ENCODE data around the gene MCU. TPM values are rescaled to one million over a fixed set of nuclear protein-coding genes. Genes with fewer than 3 reads are reported as not detected.

Gene MCU
- total RNA-seq, 3 donors from 2014 or later (not counting 1 experiment from before 2014, with no cell fraction given): 13.1 to 15.6 (median 14.1) TPM

DNA sequence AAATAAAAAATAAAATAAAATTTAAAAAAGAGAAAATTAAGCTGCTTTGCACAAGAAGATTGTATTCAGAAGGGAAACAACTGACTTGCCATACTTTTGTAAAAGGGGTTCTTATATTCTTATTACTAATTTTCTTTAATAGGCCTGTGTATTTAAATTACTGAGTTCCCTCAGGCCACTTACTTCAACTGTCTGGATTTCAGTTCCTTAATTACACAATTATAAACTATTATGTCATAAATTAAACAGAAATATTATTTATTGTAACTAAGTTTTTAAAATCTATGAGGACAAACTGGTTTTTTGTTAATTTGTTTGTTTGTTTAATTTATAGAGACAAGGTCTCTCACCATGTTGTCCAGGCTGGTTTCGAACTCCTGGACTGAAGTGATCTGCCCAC, 43.6 kb upstream of the MCU start:
- H3K4me3 Mint-ChIP-seq: no peak overlapping the region
- H3K27me3 ChIP-seq (ENCODE audit: control insufficient read depth, insufficient read depth, low read length): no peaks in the 10 kb centered on the region
- no peaks in the 10 kb centered on the region for H3K9me3 Mint-ChIP-seq
- no peaks in the 10 kb centered on the region for H3K4me1 ChIP-seq (ENCODE audit: control insufficient read depth, insufficient read depth, low read length)
- no peaks in the 10 kb centered on the region for H3K36me3 Mint-ChIP-seq
- H3K36me3 ChIP-seq (ENCODE audit: control insufficient read depth, insufficient read depth, low read length): no peaks in the 10 kb centered on the region
- intact Hi-C loops (cut with micrococcal nuclease): no loop called here
- no peak overlapping the region for H3K27ac ChIP-seq (ENCODE audit: low read length)
- no peak for ATAC-seq
- TF ChIP-seq, protein P1, sequence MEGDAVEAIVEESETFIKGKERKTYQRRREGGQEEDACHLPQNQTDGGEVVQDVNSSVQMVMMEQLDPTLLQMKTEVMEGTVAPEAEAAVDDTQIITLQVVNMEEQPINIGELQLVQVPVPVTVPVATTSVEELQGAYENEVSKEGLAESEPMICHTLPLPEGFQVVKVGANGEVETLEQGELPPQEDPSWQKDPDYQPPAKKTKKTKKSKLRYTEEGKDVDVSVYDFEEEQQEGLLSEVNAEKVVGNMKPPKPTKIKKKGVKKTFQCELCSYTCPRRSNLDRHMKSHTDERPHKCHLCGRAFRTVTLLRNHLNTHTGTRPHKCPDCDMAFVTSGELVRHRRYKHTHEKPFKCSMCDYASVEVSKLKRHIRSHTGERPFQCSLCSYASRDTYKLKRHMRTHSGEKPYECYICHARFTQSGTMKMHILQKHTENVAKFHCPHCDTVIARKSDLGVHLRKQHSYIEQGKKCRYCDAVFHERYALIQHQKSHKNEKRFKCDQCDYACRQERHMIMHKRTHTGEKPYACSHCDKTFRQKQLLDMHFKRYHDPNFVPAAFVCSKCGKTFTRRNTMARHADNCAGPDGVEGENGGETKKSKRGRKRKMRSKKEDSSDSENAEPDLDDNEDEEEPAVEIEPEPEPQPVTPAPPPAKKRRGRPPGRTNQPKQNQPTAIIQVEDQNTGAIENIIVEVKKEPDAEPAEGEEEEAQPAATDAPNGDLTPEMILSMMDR (IDR thresholded peaks at IDR 0.05): no peak
- H3K4me3 ChIP-seq (ENCODE audit: low read length): no peak overlapping the region
- H3K9me3 ChIP-seq (ENCODE audit: control insufficient read depth, insufficient read depth, low read length): no peaks in the 10 kb centered on the region
- no peaks in the 10 kb centered on the region for H3K4me1 Mint-ChIP-seq
- no peak overlapping the region for H3K27ac Mint-ChIP-seq
- no peak for DNase-seq
- no peaks in the 10 kb centered on the region for H3K27me3 Mint-ChIP-seq (ENCODE audit: low read depth in 2 of 2)
- WGBS (ENCODE audit: insufficient coverage): 75% methylated on average over 1 of the region's 1 CpG

DNA sequence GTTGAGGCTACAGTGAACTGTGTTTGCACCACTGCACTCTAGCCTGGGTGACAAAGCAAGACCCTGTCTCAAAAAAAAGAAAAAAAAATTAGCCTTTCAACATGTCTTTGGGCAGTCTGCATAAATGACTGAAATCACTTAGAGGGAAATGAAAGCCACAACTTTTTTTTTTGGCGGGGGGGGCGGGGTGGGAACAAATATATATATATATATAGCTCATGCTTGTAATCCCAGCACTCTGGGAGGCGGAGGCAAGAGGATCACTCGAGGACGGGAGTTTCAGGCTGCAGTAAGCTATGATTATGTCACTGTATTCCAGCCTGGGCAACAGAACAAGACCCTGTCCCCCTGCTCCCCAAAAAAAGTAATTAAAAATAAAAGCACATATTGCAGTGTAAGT, 42.7 kb upstream of the MCU start:
- no peak overlapping the region for H3K4me3 Mint-ChIP-seq

DNA sequence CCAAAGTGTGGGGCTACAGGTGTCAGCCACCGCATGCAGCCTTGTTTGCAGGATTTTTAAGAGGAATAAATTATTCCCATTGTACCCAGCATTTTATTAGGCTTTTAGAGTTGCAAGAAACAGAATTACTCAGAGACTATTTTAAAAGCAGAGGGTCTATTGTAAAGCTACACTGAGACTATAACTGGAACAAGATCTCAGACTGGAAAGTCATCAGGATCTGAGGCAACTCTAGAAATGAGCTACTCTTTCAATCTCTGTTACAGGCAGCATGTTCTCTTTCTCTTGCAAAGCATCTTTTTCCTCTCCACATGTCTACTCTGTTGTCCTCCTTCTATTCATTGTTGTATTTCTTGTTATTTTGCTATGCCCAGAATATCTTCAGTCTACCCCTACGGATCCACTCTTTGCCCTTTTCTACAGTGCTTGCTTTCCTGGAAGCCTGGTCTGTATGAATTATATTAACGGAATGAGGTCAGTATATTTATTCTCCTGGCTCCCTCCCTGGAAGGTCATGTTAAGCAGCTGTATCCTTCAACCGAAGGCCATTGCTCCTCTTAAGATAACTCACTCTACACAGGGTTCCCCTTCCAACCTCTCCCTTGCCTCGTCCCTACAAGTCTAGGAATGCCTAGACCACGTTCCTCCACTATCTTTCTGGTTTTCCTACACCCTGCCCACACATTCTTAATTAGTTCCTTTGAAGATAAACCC, 38.4 kb upstream of the MCU start:
- TF ChIP-seq, protein P1 (IDR thresholded peaks at IDR 0.05): no peak
- no peak for ATAC-seq
- no peak for DNase-seq
- Histone ChIP-seq H3K27me3 (ENCODE audit: control insufficient read depth, insufficient read depth, low read length) (no peaks in the 10 kb centered on the region), H3K36me3 (ENCODE audit: control insufficient read depth, insufficient read depth, low read length) (no peaks in the 10 kb centered on the region), H3K9me3 (ENCODE audit: control insufficient read depth, insufficient read depth, low read length) (no peaks in the 10 kb centered on the region), H3K4me1 (ENCODE audit: control insufficient read depth, insufficient read depth, low read length) (no peaks in the 10 kb centered on the region), H3K27ac (ENCODE audit: low read length) (no peak overlapping the region), H3K4me3 (ENCODE audit: low read length) (no peak overlapping the region)
- no peaks in the 10 kb centered on the region for H3K4me1 Mint-ChIP-seq
- no peak overlapping the region for H3K4me3 Mint-ChIP-seq
- H3K27ac Mint-ChIP-seq: no peak overlapping the region
- intact Hi-C loops (cut with micrococcal nuclease): no loop called here
- H3K36me3 Mint-ChIP-seq: no peaks in the 10 kb centered on the region
- H3K9me3 Mint-ChIP-seq: no peaks in the 10 kb centered on the region
- no peaks in the 10 kb centered on the region for H3K27me3 Mint-ChIP-seq (ENCODE audit: low read depth in 2 of 2)
- WGBS (ENCODE audit: insufficient coverage): 90% methylated on average over 5 of the region's 6 CpGs

More for the DNA sequence above, 42.7 kb upstream of the MCU start:
- Mint-ChIP-seq H3K4me1 (no peaks in the 10 kb centered on the region), H3K36me3 (no peaks in the 10 kb centered on the region), H3K27me3 (ENCODE audit: low read depth in 2 of 2) (no peaks in the 10 kb centered on the region), H3K9me3 (no peaks in the 10 kb centered on the region), H3K27ac (no peak overlapping the region)
- TF ChIP-seq, protein P1 (IDR thresholded peaks at IDR 0.05): no peak
- H3K27me3 ChIP-seq (ENCODE audit: control insufficient read depth, insufficient read depth, low read length): no peaks in the 10 kb centered on the region
- no peaks in the 10 kb centered on the region for H3K9me3 ChIP-seq (ENCODE audit: control insufficient read depth, insufficient read depth, low read length)
- no peak overlapping the region for H3K4me3 ChIP-seq (ENCODE audit: low read length)
- no peak for DNase-seq
- no peak overlapping the region for H3K27ac ChIP-seq (ENCODE audit: low read length)
- H3K36me3 ChIP-seq (ENCODE audit: control insufficient read depth, insufficient read depth, low read length): no peaks in the 10 kb centered on the region
- no peaks in the 10 kb centered on the region for H3K4me1 ChIP-seq (ENCODE audit: control insufficient read depth, insufficient read depth, low read length)
- intact Hi-C loops (cut with micrococcal nuclease): no loop called here
- no peak for ATAC-seq
- 62% methylated on average over 3 of the region's 5 CpGs for WGBS (ENCODE audit: insufficient coverage)

DNA sequence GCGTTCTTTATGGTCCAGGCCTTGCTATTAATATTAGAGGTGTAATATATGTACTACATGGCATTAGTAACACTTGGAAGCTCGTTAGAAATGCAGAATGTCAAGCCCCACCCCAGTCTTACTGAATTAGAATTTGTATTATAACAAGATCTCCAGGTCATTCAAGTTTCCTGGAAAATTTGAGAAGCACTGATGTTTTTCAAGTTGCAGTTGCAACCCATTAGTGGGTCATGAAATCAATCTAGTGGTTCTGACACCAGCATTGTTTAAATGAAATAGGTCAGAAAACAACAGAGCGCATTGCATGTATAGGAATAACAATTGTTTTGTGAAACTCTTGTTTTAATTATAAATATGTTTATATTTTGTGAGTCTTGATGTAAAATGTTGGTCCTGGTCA, 37.2 kb upstream of the MCU start:
- H3K36me3 ChIP-seq (ENCODE audit: control insufficient read depth, insufficient read depth, low read length): no peaks in the 10 kb centered on the region
- no peak overlapping the region for H3K27ac ChIP-seq (ENCODE audit: low read length)
- ATAC-seq: no peak
- intact Hi-C loops (cut with micrococcal nuclease): no loop called here
- TF ChIP-seq, protein P1 (IDR thresholded peaks at IDR 0.05): no peak
- Mint-ChIP-seq H3K27me3 (ENCODE audit: low read depth in 2 of 2) (no peaks in the 10 kb centered on the region), H3K4me3 (no peak overlapping the region), H3K36me3 (no peaks in the 10 kb centered on the region), H3K27ac (no peak overlapping the region), H3K9me3 (no peaks in the 10 kb centered on the region), H3K4me1 (no peaks in the 10 kb centered on the region)
- no peaks in the 10 kb centered on the region for H3K4me1 ChIP-seq (ENCODE audit: control insufficient read depth, insufficient read depth, low read length)
- 52% methylated on average over 3 of the region's 3 CpGs for WGBS (ENCODE audit: insufficient coverage)
- H3K9me3 ChIP-seq (ENCODE audit: control insufficient read depth, insufficient read depth, low read length): no peaks in the 10 kb centered on the region
- H3K4me3 ChIP-seq (ENCODE audit: low read length): no peak overlapping the region
- no peaks in the 10 kb centered on the region for H3K27me3 ChIP-seq (ENCODE audit: control insufficient read depth, insufficient read depth, low read length)
- DNase-seq: no peak

Measured in natural killer cell (primary cell).